Activated CD8-positive, alpha-beta memory T cell treated with anti-CD3 and anti-CD28 coated beads for 24 hours (primary cell): Measurements from ENCODE around the gene MYCN.

Source experiments
- DNase-seq: peaks from one replicate; pipeline ENCODE4 v3.0.0-alpha.2; 2020

The MYCN gene

DNA sequence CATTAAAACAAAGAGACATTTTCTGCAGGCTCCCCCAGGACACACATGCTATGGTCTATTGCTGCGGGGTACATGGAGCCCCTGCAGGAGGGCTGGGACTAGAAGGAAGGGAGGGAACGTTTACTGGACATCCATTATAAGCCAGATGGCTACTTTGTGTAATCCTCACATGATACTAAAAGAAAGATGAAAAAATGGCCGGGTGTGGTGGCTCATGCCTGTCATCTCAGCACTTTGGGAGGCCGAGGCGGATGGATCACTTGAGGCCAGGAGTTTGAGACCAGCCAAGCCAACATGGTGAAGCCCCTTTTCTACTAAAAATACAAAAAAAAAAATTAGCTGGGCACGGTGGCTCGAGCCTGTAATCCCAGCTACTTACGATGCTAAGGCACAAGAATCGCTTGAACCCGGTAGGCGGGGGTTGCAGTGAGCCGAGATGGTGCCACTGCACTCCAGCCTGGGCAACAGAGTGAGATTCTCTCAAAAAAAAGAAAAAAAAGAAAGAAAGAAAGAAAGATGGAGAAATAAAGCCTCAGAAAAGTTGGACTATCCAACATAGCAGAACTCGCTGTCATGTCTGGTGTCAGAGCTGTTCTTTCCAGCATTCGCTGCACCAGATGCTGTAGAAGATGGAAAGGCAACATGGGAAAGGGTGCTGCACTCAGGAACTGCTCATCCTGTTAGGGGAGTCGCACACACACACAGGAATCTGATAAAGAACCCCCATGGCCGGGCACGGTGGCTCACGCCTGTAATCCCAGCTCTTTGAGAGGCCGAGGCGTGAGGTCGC is 7.8 kb upstream of the MYCN start:
- DNase-seq, result no peak

DNA sequence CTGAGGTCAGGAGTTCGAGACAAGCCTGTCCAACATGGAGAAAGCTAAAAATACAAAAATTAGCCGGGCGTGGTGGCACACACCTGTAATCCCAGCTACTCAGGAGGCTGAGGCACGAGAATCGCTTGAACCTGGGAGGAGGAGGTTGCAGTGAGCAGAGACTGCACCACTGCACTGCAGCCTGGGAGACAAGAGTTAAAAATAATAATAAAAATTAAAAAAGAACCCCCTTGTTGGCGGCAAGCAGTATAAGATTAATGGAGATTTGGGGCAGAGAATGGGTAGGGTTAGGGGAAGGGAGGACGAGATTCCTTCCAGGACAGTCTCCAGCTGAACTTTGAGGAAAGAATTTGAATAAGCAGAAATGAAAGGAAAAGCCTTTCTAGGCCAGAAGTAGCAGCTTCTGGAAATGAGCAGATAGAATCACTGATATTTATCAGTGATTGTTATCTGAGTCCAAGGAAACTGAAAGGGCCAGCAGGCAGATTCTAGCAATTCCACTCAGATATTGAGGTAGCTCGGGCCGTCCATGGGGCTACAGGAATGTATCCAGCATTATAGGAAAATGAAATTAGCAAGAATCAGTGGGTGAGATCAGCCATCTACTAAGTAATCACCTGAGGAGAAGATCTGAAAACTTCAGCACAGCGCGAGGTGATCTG is 7.0 kb upstream of the MYCN start:
- DNase-seq, result no peak

DNA sequence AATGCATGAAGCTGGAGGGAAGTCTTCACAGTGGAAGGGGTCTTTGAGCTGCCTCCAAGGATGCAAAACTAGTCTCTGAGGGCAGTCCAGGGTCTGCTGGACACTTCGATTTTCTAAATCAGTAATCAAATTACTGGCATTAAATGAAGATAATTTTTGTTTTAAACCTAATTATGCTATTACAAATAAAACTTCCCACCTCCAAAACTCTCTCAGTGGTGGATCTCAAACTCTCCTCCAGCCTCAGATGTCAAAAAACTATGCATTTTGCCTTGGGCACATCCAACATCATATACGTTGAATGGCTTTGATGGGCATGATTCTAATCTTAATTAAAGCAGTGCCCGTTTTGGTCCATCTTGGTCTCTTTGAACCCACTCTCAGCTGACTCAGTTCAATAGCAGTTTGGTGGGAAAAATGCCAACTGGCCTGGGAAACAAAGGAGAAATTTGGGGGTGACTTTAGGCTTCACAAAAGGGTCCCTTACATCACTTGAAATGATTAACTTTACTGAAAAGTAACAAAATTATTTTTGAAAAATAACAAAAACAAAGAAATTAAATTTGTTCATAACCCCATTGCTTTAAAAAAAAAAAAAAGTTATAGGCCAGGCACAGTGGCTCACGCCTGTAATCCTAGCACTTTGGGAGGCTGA is 5.9 kb upstream of the MYCN start:
- DNase-seq, result no peak

DNA sequence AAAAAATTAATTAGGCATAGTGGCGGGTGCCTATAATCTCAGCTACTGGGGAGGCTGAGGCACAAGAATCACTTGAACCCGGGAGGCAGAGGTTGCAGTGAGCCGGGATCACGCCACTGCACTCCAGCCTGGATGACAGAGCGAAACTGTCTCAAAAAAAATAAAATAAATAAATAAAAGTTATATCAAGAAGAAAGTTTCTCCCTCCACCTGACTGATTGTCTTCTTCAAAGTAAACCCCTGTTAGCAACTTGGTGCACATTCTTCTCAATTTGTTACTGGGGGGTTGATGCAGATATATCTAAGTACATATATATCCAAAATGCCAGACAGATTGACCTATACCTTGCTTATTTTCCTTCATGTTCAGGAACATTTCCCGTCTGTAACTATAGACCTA is 5.2 kb upstream of the MYCN start:
- no peak for DNase-seq

DNA sequence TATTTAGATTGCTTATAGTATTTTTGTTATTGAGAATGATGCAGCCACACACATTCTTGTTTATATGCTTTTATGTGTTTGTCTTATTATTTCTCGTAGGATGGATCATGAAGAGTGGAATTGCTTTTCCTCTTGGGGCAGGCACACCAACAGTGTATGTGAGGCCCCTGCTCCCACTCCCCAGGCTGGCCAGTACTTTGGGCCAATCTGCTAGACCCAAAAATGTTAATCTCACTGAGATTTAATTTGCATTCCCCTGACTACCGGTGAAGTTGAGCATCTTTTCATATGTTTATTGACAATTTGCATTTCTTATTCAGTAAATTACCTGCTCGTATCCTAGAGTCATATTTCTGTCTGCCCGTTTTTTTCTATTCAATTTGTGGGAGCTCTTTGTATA is 4.7 kb upstream of the MYCN start:
- no peak for DNase-seq

DNA sequence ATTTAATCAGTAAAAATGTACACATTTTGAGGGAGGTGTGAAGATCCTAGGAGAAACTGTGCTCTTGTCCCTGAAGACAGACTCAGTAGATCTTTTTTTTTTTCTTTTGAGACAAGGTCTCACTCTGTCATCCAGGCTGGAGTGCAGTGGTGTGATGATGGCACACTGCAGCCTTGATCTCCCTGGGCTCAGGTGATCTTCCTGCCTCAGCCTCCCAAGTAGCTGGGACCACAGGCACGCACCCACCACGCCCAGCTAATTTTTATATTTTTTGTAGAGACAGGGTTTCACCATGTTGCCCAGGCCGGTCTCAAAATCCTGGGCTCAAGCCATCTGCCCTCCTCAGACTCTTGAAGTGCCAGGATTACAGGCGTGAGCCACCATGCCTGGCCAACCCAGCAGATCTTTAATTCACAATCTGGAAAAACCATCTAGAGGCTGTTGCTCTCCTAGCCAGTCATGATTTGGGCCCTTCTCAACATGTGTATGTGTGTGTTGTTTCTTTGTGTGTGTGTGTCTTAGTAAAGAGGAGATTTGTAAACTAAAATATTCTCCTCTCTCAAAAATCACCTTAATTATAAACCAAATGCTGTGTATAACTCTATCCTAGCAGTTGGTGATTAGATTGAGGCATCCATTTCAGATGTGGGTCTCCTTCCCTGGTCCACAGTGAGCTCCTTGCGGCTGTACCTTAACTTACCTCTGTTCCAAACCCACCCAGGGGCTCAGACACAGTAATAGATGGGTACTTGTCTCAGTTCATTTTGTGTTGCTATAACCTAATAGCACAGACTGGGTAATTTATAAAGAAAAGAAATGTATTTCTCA is 3.9 kb upstream of the MYCN start:
- DNase-seq, result no peak

DNA sequence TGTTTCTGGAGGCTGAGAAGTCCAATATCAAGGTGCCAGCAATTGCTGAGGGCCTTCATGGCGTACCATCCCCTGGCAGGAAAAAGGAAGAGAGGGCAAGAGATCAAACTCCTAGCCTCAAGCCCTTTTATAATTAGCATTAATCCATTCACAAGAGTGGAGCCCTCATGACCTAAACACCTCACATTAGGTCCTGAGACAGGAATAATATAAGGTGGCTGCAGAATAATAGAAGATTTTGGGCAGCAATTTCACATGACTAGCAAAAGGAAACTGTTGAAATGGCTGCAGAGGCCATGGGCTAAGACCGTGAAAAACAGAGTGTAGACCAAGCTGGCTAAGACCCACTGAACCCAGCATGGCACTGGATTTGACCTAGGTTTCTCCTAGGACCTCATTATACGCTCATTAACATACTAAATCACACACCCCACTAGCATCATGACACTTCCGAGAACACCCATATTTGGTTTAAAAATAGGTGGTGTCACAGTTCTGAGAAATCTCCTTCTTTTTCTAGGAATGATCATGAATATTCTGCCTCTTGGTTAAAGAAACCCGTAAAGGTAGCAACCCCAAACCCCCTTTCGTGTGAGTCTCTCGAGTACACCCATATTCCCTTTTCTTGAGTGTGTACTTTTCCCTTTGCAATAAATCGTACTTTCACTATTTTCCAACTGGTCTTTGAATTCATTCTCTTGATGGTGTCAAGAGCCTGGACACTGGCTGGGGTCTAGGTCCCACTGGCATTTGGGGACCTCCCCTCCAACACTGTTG is 3.1 kb upstream of the MYCN start:
- DNase-seq, result no peak

DNA sequence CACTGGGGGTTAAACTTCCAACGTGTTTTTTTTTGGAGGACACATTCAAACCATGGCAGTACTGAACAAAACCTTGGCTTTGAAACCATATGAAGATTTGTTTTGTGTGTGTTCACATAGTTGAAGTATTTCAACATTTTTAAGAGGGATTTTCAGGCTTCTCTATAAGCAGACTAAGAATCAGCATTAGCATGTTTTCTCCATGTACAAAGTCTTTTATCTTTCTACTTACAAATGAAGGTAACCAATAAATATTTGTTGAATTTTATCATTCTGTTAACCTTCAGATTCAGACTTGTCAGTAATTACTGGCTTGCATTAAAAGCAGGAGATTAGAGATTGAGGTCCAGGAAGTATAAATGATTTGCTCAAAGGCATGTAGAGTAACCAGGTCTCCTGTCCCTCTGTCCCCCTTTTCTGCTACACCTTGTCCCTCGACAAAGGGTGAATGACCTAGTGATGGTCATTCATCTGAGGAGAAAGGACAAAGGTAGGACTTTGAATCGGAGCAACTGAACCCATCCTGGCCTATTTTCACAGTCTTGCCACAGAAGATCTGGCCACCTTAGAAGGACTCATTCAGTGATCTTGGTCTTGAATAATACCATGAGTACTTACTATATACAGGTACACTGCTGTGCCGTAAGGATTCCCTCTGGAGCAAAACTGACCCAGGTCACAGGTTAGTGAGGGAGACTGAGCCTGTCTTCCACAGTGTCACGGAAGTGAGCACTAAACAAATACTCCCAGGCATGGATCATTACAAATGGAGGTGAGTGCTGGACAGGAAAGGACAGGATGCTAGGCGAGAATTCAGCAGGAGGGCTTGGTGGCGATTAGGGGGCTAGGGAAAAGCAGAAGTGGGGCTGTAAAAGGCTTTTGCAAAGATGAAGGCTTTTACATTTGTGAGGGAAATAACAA is 2.2 kb upstream of the MYCN start:
- DNase-seq, result no peak

DNA sequence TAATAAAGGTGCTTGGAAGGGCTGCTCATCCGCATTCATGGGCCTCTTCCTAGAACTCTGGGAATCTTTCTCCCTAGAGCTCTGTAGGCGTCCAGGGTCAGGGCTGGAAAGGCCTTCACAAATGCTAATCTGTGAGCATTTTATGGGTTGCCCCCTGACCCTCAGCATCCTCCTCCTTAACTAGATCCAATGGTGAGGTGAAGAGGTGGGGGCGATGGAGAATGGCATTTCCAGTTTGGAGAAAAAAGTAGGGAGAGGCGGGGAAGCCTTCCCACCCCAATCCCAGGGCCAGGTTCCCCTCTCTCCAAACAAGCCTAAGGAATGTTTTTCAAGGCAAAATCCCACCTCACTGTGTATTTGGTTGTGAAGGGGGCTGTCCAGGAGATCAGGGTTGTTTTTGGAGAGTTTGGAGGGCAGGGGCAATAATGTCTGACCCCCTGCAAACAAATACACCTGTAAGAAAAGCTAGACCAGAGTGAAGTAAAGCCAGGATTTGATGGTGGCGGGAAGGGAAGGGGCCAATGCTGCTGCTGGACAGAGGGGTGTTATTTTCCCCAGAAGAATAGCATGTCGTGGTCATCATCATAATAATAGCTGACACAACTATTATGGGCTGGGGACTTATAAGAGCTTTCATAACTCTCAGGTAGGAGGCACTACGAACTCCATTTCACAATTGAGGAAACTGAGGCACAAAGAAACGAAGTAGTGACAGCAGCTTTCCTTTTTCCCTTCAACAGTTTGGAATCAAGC is 1.4 kb upstream of the MYCN start:
- no peak for DNase-seq

DNA sequence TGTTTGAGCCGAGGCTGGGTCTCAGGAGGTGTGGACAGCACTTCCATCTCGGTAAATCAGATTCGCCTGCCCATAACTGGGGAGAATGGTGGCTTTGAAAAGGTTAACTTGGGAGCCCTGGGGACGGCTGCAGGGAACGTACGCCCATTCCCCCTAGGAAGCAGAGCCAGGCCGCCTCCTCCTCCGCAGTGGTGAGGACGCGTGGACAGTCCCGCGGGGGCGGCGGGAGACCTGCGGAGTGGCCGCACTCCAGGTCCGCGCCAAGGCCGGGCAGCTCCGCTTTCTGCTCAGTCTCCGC is 845 bp upstream of the MYCN start:
- DNase-seq, result no peak

DNA sequence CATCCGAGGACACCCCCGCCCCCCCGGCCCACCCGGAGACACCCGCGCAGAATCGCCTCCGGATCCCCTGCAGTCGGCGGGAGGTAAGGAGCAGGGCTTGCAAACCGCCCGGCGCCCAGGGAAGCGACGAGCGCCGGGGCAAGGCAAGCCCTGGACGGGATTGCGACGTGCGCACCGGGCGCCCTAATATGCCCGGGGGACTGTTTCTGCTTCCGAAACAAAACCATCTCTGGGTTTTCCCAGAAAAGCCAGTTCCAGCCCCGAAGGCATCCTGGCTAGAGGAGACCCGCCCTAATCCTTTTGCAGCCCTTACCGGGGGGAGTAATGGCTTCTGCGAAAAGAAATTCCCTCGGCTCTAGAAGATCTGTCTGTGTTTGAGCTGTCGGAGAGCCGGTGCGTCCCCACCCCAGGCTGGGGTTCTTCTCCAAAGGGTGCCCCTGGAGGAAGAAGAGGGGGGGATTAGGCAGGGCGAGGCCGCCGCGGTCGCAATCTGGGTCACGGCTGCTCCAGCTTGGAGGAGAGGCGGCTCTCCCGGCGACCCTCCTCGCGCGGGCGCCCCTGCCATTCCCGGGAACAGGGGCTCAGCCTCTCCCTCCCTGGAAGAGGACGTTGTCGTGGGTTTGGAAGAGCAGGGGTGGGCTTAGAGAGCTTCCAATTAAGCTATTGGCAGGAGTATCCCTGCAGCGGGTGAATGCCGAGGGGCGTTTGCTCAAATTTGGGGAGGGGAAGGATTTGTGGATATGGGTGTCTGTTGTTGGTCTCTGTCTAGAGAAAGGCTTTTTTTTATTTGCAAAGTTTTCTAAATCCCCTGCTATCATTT is 521 bp downstream of the MYCN start:
- peak; percentile 59 for DNase-seq

DNA sequence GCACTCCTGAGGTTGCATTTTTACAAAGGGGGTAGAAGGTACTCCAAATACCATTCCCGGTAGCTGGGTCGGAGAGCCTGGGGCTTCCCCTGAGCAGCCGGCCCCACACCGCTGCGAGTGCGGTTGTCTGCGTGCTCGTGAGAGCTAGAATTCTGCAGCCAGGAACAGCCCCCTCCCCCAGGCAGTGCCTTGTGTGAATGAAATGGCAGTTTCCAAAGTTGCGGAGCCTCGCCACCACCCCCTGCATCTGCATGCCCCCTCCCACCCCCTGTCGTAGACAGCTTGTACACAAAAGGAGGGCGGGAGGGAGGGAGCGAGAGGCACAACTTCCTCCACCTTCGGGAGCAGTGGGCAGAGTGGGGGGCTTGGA is 1.1 kb downstream of the MYCN start:
- DNase-seq, result peak; percentile 58

DNA sequence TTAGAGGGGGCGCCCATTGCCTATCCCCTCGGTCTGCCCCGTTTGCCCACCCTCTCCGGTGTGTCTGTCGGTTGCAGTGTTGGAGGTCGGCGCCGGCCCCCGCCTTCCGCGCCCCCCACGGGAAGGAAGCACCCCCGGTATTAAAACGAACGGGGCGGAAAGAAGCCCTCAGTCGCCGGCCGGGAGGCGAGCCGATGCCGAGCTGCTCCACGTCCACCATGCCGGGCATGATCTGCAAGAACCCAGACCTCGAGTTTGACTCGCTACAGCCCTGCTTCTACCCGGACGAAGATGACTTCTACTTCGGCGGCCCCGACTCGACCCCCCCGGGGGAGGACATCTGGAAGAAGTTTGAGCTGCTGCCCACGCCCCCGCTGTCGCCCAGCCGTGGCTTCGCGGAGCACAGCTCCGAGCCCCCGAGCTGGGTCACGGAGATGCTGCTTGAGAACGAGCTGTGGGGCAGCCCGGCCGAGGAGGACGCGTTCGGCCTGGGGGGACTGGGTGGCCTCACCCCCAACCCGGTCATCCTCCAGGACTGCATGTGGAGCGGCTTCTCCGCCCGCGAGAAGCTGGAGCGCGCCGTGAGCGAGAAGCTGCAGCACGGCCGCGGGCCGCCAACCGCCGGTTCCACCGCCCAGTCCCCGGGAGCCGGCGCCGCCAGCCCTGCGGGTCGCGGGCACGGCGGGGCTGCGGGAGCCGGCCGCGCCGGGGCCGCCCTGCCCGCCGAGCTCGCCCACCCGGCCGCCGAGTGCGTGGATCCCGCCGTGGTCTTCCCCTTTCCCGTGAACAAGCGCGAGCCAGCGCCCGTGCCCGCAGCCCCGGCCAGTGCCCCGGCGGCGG is 1.7 kb downstream of the MYCN start:
- DNase-seq, result peak; percentile 65

DNA sequence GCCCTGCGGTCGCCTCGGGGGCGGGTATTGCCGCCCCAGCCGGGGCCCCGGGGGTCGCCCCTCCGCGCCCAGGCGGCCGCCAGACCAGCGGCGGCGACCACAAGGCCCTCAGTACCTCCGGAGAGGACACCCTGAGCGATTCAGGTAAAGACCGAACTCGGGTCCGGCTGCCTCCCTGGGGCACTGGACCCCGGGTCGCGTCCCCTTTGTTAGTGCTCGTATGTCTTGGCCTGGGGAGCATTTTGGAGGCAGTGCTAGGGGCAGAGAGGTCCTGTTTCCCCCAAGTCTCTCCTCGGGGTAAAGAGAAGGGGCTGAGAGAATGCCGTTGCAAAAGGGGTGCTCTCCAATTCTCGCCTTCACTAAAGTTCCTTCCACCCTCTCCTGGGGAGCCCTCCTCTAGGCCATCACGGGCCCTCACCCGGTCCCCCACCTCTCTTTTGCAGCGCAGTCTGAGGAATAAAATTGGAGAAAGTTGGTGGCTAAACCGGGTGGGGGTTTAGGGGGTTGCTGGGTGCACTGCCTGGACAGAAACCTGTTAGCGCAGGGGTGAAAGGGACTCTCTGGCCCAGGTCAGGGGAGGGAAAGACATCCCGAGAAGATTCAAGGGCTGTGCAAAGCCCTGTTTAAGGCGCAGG is 2.5 kb downstream of the MYCN start:
- peak; percentile 57 for DNase-seq

DNA sequence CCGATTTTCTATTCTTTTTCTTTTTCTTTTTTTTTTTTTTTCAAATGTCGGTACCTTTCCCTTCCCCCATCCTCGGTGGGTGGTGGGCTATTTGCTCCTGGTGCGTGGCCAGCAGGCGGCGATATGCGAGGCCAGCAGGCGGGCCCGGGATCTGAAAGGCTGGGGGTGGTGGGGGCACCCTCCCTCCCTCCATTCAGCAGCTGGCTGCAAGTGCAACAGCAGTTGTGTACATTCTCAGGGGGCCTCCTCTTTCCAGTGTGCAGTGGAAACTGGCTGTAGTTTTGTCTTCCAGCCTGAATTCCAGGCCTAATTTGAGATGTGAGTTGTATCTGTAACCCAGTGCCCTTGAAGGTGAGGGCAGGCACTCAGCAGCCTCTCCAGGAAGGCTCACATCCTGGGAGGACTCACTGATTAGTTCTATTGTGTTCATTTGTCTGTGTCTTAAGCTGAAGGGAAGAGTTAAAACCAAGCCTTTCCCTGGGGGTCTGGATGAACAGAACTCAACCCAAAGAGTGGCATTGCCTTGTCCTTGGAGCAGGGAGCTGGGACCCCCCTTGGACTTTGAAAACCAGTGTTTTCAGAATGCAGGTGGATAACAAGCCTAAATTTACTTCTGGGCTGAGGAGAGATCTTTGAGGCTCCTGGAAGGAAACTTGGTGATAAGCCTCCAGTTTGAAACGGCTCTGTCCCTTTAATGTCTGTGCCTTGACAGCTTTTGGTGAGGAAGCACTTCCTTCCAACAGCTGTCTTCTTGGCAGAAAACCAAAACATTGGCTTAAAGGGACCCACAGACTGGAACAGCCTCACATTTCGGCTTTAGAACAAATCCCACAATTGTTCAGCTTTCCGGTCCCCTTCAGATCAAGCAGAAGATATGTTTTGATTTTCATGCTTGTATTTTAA is 3.3 kb downstream of the MYCN start:
- peak; percentile 61 for DNase-seq

DNA sequence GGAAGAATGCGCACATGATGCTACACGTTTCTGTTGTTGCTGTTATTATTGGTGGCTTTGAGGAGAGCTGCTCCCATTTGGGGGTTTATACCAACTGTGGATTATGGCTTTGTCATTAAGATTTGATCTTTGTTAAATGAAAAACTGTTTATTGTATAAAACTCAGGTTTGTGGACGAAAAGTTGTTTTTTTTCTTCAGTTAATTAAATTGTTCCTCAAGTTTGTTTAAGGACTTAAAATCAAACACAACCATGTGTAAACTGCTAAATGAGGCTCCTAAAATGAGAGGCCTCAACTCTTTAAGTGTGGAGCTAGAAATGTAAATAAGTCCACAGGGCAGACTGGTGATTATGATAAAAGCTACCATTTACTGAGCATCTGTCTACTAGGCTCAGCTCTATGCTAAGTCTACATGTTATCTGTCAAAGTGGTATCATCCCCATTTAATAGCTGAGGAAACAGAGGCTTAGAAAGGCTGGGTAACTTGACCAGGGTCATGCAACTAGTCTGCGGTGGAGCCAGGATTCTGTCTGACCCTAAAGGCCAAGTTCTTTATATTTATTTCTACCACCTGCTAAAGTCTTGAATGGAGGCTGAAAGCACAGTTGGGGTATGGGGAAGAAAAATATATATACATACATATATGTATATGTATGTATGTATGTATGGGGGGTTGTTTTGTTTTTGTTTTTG is 4.1 kb downstream of the MYCN start:
- no peak for DNase-seq
